ENCODE data around the gene MEGF11. TPM values are rescaled to one million over a fixed set of nuclear protein-coding genes. Genes with fewer than 3 reads are reported as not detected.

MEGF11 gene
- polyA plus RNA-seq, 2 of the 4 experiments (the other 2 are of a cell fraction) = 0.25 to 0.31 TPM

GRCh38 chr15:65925338-65925737, 328.2 kb downstream of the MEGF11 start:
- CTCF ChIA-PET = interaction anchor here (0.8 to 1.8 kb wide), 8 partner anchors 9 to 286 kb away, joined by 3 to 7 read pairs (median 4); no protein-coding TSS in a partner anchor
- H3K27ac ChIP-seq = no peak overlapping the region
- FAIRE-seq (no peak), ATAC-seq (no peak), DNase-seq (ENCODE audit: low read depth in 1 of 2, low spot score in 1 of 2) (no peak)
- POLR2A ChIA-PET = no interaction called here
- TF ChIP-seq ZFP36 (IDR thresholded peaks at IDR 0.05; ENCODE audit: borderline replicate concordance, partially characterized antibody) (no peak), USF2 (IDR thresholded peaks at IDR 0.05) (no peak), ZSCAN20 (CRISPR knock-in tag; IDR thresholded peaks at IDR 0.05) (no peak), FOXS1 (CRISPR knock-in tag; IDR thresholded peaks at IDR 0.05) (no peak), TP53 (CRISPR knock-in tag; IDR thresholded peaks at IDR 0.05) (no peak), KDM5A (IDR thresholded peaks at IDR 0.05) (no peak), JUN (IDR thresholded peaks at IDR 0.05) (no peak), CEBPB (IDR thresholded peaks at IDR 0.05) (no peak), SMC3 (IDR thresholded peaks at IDR 0.05) (no peak), RARB (CRISPR knock-in tag; IDR thresholded peaks at IDR 0.05) (no peak), POLR2A (IDR thresholded peaks at IDR 0.05; ENCODE audit: low read length) (no peak), HOXB5 (CRISPR knock-in tag; IDR thresholded peaks at IDR 0.05) (no peak), EHMT2 (IDR thresholded peaks at IDR 0.05; ENCODE audit: low read depth) (no peak), CTCF (IDR thresholded peaks at IDR 0.05) (no peak)
- H3K4me1 ChIP-seq = no peaks in the 10 kb centered on the region
- H3K4me2 ChIP-seq = no peak overlapping the region
- no peaks in the 10 kb centered on the region for H3K9me3 ChIP-seq
- H3K4me3 ChIP-seq = no peak overlapping the region
- 95% methylated on average over 1 of the region's 1 CpG for WGBS (ENCODE audit: missing lambda C conversion rate)

- no peak overlapping the region for H3K4me2 ChIP-seq
- H3K9me3 ChIP-seq = no peaks in the 10 kb centered on the region
- no peak for TF ChIP-seq CBX2 (IDR thresholded peaks at IDR 0.05; ENCODE audit: borderline replicate concordance, low read depth)
- TF ChIP-seq, protein P1, sequence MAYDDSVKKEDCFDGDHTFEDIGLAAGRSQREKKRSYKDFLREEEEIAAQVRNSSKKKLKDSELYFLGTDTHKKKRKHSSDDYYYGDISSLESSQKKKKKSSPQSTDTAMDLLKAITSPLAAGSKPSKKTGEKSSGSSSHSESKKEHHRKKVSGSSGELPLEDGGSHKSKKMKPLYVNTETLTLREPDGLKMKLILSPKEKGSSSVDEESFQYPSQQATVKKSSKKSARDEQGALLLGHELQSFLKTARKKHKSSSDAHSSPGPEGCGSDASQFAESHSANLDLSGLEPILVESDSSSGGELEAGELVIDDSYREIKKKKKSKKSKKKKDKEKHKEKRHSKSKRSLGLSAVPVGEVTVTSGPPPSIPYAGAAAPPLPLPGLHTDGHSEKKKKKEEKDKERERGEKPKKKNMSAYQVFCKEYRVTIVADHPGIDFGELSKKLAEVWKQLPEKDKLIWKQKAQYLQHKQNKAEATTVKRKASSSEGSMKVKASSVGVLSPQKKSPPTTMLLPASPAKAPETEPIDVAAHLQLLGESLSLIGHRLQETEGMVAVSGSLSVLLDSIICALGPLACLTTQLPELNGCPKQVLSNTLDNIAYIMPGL (CRISPR knock-in tag; IDR thresholded peaks at IDR 0.05; ENCODE audit: borderline replicate concordance) = no peak
- no peak for TF ChIP-seq RCOR1 (IDR thresholded peaks at IDR 0.05; ENCODE audit: low read depth, low read length)
- no peak for TF ChIP-seq MAFK (IDR thresholded peaks at IDR 0.05; ENCODE audit: partially characterized antibody)
- no peak overlapping the region for H3K27ac ChIP-seq
- no peak for ATAC-seq
- H3K4me3 ChIP-seq = no peak overlapping the region
- DNase-seq (ENCODE audit: low read depth in 1 of 2, low spot score in 1 of 2) = no peak
- 89% methylated on average over 3 of the region's 3 CpGs for WGBS (ENCODE audit: missing lambda C conversion rate)
- no peak for FAIRE-seq
- ChIA-PET POLR2A (interaction anchor here (0.6 to 0.7 kb wide), 2 partner anchors 16 to 413 kb away, joined by 7 to 9 read pairs; no protein-coding TSS in a partner anchor), CTCF (interaction anchor here (1.1 to 1.2 kb wide), 2 partner anchors 58 to 285 kb away, joined by 3 to 4 read pairs; no protein-coding TSS in a partner anchor)
- H3K4me1 ChIP-seq = no peaks in the 10 kb centered on the region
Measured at GRCh38 chr15:65924004-65924403, 329.5 kb downstream of the MEGF11 start.

GRCh38 chr15:65923264-65923663, 330.3 kb downstream of the MEGF11 start:
- H3K4me2 ChIP-seq = no peak overlapping the region
- DNase-seq (ENCODE audit: low read depth in 1 of 2, low spot score in 1 of 2) (no peak), FAIRE-seq (no peak), ATAC-seq (no peak)
- no peak overlapping the region for H3K27ac ChIP-seq
- H3K4me1 ChIP-seq = no peaks in the 10 kb centered on the region
- ChIA-PET CTCF (interaction anchor here (0.7 kb wide), 1 partner anchor 12 kb away, joined by 4 read pairs; no protein-coding TSS in a partner anchor), POLR2A (no interaction called here)
- WGBS (ENCODE audit: missing lambda C conversion rate) = 80% methylated on average over 5 of the region's 5 CpGs
- H3K9me3 ChIP-seq = no peaks in the 10 kb centered on the region
- no peak overlapping the region for H3K4me3 ChIP-seq
- no peak for TF ChIP-seq NR3C1 (IDR thresholded peaks at IDR 0.05)
- TF ChIP-seq, protein P1 (CRISPR knock-in tag; IDR thresholded peaks at IDR 0.05; ENCODE audit: borderline replicate concordance) = no peak
- no peak for TF ChIP-seq MAFK (IDR thresholded peaks at IDR 0.05; ENCODE audit: partially characterized antibody)
- no peak for TF ChIP-seq CTCF (IDR thresholded peaks at IDR 0.05)
- TF ChIP-seq FOXS1 (CRISPR knock-in tag; IDR thresholded peaks at IDR 0.05) = no peak
- TF ChIP-seq, protein P2, sequence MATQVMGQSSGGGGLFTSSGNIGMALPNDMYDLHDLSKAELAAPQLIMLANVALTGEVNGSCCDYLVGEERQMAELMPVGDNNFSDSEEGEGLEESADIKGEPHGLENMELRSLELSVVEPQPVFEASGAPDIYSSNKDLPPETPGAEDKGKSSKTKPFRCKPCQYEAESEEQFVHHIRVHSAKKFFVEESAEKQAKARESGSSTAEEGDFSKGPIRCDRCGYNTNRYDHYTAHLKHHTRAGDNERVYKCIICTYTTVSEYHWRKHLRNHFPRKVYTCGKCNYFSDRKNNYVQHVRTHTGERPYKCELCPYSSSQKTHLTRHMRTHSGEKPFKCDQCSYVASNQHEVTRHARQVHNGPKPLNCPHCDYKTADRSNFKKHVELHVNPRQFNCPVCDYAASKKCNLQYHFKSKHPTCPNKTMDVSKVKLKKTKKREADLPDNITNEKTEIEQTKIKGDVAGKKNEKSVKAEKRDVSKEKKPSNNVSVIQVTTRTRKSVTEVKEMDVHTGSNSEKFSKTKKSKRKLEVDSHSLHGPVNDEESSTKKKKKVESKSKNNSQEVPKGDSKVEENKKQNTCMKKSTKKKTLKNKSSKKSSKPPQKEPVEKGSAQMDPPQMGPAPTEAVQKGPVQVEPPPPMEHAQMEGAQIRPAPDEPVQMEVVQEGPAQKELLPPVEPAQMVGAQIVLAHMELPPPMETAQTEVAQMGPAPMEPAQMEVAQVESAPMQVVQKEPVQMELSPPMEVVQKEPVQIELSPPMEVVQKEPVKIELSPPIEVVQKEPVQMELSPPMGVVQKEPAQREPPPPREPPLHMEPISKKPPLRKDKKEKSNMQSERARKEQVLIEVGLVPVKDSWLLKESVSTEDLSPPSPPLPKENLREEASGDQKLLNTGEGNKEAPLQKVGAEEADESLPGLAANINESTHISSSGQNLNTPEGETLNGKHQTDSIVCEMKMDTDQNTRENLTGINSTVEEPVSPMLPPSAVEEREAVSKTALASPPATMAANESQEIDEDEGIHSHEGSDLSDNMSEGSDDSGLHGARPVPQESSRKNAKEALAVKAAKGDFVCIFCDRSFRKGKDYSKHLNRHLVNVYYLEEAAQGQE (IDR thresholded peaks at IDR 0.05) = no peak
- TF ChIP-seq KDM5A (IDR thresholded peaks at IDR 0.05) = no peak
- TF ChIP-seq MAX (IDR thresholded peaks at IDR 0.05) = no peak
